Adipose tissue (tissue), 3 donors: ENCODE measurements around the gene LYPD6B. TPM values are rescaled to one million over a fixed set of nuclear protein-coding genes. Genes with fewer than 3 reads are reported as not detected.

Experiments used
- H3K27ac ChIP-seq: one replicate; pipeline ENCODE4 v1.5.1; 2013; ENCODE audit warnings: low read depth, low read length
- WGBS, 3 donors: extraction: QIAGEN DNeasy Blood & Tissue Kit; methylation state at CpG; one replicate each; pipeline ENCODE4 v1.1.7; 2013; 5-methylcytosine and 5-hydroxymethylcytosine counted together
- polyA plus RNA-seq, 3 donors: library from polyadenylated mRNA; stranded (reverse); fragments of 200-250 nt; gene quantifications; one replicate each; pipeline ENCODE4 v1.2.3, GENCODE V29; 2013
- donor health status: healthy with polysubstance abuse.
- donor health status: Bipolar disorder and iron deficiency.
- donor health status: healthy.

The LYPD6B gene
- polyA plus RNA-seq, 3 donors, result 4.3 to 6.6 TPM; not detected in 1

DNA sequence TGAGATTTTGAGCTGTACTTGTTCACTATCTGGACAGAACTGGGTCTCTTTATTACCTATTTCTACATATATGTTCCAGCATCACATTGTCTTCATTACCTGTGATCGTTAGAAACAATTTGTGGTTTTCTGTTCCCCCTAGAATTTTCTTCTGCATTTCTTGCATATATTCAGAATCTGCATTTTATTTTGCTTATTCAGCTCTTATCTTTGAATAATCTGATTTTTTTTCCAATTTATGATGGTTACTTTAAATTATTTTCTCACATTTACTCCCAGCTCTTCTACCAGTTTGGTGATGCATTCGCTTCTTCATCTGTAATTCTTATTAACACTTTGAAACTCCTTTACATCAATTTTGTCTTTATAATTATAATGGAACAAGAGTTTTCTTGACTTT is 55.1 kb downstream of the LYPD6B start:
- H3K27ac ChIP-seq, result no peak overlapping the region
- 87 to 95% (median 92%) methylated on average over 2 of the region's 2 CpGs for WGBS, 3 donors

DNA sequence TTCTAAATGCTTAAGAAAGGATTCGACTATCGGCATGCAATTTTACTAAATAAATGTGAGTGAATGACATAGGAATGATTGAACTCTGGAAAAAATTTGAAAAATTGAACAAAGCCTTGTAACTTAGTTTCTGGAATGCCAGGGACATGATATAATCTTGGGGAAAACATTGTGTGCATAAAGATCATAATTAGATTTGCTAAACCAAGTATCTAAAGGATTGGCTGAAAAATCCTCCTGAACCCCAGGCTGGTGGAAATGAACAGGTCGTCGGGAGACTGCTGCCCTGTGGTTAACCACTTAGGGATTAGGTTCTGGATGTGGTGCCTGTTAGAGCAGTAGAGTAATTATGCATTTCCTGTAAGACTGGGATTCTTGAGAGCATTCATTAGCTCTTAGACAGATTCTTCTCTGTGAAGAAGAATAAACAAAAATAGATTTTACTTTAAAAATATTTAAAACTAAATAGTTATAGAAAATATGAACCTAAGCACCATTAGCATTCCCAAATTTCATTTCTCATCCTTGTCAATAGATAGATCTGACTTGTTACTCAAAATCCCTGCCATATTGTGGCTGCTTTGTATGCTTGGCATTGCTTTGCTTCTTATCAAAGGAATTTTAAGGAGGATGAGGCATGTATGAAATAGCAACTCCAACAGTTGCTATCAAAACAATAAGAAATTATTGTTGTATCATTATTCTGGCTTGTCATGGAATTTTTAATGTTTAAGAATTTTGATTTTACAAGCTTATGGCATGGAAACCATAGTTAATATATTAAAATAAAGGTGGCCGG is 55.9 kb downstream of the LYPD6B start:
- H3K27ac ChIP-seq, result no peak overlapping the region
- WGBS, 3 donors, result 67 to 82% (median 67%) methylated on average over 5 of the region's 5 CpGs

DNA sequence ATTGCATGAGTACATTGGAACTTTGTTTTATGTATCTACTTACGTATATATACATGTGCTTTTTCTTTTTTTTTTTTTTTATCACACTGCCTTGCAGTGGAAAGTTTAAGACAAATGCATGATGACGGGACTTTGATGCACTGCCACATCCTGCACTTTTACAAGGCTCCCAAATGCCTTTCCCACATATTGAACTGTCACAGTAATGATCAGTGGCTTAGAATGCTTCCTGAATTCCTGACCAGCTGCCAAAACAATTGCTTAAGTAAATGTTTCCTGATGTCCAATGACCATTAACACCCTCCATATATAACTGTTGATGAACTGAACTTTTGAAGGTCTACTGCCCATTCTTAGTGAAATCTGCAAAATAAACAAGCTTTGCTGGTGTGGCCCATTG is 60.2 kb downstream of the LYPD6B start:
- 58 to 73% (median 68%) methylated on average over 2 of the region's 2 CpGs for WGBS, 3 donors
- no peak overlapping the region for H3K27ac ChIP-seq

DNA sequence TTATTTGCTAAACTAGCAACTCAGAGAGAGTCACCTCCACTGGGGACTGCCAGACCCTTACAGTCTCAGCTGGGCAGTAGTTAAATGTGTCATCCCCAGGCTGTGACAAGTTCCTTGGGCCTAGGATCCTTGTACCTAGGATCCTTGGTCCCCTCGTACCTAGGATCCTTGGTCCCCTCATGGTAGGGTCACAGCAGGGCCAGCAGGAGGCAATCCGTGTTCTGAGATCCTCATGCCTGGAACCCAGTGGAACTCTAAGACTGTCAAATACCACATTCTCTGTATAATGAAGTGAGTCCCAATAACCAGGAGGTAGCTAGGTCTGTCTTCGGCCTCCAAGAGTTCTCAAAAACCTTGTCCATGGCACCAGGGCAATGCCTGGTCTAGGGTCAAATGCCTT is 60.8 kb downstream of the LYPD6B start:
- 86 to 92% (median 89%) methylated on average over 3 of the region's 3 CpGs for WGBS, 3 donors
- no peak overlapping the region for H3K27ac ChIP-seq

DNA sequence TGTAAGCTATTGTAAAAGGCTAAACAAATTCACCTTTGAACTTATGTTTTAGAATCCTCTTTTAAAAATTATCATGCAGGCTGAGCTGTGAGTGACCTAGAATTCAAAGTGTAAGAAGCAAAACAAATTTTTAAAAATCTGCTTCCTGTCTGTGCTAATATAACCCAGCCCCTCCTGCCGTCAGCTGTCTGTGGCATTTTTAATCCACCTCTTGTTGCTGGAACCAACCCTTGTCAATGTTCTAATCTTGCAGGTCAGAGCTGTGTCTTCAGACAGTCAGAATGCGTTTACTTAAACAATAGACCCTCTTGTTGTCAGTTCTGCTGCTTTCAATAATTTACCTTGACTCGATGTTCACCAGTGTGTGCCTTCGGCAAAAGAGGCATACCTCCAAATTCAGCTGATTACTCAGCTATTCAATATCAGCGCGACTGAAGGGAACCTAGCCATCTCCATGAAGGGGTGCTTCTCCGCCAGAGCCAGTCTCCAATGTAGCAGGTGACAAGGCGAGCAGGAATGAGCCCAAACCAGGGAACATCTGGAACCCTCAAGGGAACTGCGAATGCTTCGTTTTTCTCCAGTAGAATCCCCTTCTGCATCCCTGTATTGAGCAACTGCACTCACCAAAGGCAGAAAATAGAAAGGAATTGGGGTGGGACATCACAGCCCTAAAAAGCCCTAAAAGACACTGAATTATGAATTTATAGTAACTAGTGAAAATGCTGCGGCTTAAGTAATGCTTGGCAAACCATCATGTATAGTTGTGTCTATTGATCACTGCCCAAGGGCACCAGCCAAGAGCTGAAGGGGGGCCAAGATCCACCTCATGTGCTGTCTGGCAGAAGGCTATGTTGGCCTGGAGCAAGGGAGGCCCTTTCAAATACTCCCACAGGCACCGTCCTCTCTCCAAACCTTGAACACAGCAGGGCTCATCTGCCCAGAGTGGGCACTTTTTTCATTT is 62.5 kb downstream of the LYPD6B start:
- no peak overlapping the region for H3K27ac ChIP-seq
- WGBS, 3 donors, result 31 to 87% (median 85%) methylated on average over 12 of the region's 12 CpGs

DNA sequence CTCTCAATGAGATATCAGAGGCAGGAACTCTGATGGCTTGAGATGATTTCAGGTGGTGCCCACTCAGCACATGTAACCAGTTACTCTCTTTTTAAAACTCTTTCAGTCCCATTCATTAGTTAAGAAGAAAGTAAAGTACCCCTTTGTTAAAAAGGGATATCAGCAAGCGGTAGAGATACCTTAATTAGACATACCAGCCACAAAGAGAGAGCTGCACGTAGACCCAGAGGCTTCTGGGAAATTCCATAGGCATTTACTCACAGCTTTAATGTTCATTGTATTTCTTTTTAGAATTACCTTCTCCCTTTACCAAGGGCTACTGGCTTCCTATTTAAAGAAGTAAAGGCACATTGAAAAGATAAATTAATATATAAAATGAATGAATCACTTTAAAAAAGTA is 63.3 kb downstream of the LYPD6B start:
- 87 to 94% (median 91%) methylated on average over 2 of the region's 2 CpGs for WGBS, 3 donors
- no peak overlapping the region for H3K27ac ChIP-seq

DNA sequence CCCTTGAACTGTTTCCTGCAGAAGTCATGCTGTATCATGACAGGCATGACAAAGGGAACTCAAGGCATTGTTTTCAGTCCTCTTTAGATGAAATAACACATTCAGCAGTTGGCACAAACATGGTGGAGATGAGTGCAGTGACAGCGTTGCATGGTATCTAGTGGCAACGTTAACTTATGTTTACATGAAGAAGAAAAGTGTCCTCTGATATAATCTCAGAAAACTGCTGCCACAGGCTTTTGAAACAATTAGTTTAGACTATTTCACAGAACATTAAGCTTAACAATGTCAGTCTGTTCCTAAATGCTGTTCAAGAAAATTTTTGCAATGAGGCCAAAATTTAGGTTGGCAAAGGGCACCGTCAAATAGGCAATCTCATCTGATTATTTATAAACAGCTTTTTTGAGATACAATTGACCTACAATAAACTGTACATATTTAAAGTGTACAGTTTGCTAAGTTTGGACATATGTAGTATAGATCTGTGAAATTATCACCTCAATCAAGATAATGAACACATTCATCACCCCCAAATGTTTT is 64.7 kb downstream of the LYPD6B start:
- no peak overlapping the region for H3K27ac ChIP-seq
- 53 to 84% (median 82%) methylated on average over 3 of the region's 3 CpGs for WGBS, 3 donors

DNA sequence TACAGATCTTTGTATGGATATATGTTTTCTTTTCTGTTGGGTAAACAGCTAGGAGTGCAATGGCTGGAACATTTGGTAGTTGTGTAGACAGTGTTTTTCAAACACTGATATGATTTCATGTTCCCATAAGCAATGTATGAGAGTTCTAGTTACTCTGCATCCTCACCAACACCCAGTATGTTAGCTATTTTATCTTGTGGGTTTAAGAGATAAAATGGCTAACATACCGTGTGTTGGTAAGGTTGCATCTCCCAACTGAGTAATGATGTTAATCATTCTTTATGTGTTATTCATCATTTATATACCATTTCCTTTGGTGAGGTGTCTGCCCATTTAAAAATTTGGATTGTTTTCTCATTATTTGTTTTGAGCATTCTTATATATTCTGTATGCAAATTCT is 65.7 kb downstream of the LYPD6B start:
- WGBS, 3 donors, result 43 to 87% (median 85%) methylated on average over 1 of the region's 1 CpG
- no peak overlapping the region for H3K27ac ChIP-seq

DNA sequence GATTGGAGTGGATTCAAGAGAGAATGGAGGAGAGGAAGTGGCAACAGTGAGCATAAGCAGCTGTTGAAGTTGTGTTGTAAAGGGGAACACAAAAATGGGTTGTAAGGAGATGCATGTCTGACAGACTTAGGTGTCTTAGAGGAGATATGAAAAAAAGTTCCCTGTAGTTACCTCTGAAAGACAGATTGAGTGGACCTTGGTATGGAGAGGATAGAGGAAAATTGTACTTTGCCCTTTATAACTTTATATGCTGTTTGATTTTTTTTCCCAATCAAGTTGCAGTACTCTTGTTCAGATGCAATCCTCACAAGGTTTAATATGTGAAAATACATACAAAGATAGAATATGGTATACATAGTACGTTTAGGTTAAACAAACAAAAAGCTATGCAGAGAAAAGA is 73.6 kb downstream of the LYPD6B start:
- no peak overlapping the region for H3K27ac ChIP-seq
- WGBS, 3 donors, result 42 to 85% (median 79%) methylated on average over 1 of the region's 1 CpG

DNA sequence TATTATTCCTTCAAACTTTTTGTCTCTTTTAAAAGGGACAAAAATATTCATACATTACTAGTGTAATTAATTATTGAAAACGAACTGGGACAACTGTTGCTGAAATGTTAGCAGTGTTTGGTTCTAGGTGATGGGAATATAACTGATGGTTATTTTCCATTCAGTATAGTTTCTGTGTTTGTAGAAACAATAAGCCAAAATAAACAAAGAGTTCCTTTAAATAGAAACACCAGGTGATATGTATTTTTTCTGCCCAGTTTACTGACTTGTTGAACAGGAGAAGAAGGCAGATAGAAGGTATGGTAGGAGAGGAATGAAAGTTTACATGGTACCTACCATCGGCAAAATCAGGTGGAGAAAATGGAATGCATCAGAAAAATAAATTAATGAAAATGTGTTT is 74.2 kb downstream of the LYPD6B start:
- 53 to 87% (median 77%) methylated on average over 2 of the region's 2 CpGs for WGBS, 3 donors
- H3K27ac ChIP-seq, result no peak overlapping the region

DNA sequence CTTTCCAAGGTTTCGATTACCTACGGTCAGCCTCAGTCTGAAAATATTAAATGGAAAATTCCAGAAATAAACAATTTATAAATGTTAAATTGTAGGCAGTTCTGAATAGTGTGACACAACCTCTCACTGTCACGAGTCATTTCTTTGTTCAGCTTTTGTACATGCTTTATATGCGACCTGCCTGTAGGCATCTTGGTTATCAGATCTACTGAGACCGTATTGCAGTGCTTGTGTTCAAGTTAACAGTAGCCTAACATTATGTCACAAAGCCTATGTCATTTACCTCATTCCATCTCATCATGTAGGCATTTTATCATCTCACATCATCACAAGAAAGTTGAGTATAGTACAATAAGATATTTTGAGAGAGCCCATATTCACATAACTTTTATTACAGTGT is 77.3 kb downstream of the LYPD6B start:
- WGBS, 3 donors, result 59 to 93% (median 93%) methylated on average over 5 of the region's 5 CpGs
- no peak overlapping the region for H3K27ac ChIP-seq

DNA sequence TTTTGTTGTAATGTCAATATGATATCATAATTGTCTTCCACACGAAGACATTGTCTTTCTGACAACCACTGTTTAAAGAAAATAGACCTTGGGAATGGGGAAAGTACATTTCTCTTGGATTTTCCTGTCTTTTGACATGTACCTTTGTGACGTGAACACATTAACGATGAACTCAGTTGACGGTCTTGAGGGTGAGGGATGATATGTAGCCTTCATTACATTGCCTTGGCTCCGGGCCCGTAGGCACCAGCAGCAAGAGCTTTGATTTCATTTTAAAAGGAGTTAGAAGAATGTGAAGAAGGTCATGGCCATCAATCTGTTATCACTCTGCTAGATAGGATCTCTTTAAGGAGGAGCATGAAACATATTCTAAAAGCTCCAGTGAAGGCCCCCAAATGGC is 80.9 kb downstream of the LYPD6B start:
- no peak overlapping the region for H3K27ac ChIP-seq
- 37 to 67% (median 65%) methylated on average over 6 of the region's 6 CpGs for WGBS, 3 donors

DNA sequence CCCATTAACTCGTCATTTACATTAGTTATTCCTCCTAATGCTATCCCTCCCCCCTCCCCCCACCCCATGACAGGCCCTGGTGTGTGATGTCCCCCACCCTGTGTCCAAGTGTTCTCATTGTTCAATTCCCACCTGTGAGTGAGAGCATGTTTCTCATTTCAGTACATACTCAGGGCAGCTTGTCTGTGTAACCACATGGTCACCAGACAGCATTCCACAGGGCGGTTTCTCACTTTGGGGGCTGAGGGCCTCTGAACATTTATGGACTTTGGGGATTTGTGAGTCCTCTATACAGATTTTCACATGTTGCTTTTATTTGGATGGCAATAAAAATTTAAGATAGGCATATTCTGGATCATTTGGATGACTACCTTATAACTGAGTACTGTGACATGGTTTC is 84.0 kb downstream of the LYPD6B start:
- no peak overlapping the region for H3K27ac ChIP-seq
- 86 to 94% (median 87%) methylated on average over 2 of the region's 2 CpGs for WGBS, 3 donors

DNA sequence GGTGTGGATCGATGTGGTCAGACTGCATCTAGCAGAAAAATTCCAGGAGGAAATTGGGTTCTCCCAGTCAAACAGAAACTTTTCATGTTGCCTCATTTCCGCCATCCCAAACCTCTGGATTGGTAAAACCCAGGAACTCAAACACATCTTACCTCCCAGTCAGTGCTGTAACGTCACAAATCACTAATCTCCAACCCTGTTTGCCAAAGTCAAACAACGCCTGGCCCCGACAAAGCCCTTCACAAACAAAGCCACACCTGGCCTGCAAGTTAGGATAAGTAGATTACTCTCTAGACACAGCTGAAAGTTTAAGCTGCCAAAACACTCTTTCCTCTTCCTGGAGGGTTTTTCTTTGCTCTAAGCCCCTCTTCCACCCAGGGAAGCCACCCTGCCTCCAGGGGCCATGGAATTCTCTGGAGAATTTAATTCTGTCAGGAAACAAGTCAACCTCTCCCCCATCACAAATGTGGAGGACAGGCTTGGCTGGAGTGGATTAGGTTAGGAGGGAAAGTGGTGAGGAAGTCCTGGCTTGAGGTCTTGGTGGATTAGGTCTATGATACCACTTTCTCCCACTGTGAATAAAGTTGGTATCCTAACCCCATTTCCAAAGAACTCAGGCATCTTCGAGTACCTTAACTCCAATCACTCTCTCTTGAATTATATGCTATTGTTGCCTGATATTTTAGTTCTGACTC is 86.7 kb downstream of the LYPD6B start:
- H3K27ac ChIP-seq, result no peak overlapping the region
- WGBS, 3 donors, result 29 to 75% (median 66%) methylated on average over 6 of the region's 6 CpGs

DNA sequence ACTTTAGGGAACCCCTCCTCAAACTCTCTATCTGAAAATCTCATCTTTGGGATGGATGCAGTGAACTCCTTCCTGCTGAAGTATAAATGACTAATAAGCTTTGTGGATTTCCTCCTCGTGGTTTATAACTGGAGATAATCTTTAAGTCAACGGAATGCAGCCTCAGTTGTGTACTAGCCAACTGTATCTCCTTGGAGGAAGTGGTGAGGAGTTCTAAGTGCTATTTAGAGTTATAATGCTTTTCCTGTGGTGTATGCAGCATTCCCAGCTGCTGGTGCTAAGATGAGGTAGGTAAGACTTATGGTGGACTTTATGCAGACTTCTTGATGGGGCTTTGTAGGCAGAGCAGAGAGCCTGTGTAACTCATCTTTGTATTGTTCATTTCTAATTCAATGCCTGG is 90.9 kb downstream of the LYPD6B start:
- no peak overlapping the region for H3K27ac ChIP-seq
- WGBS, 3 donors, result 30 to 61% (median 38%) methylated on average over 2 of the region's 2 CpGs

DNA sequence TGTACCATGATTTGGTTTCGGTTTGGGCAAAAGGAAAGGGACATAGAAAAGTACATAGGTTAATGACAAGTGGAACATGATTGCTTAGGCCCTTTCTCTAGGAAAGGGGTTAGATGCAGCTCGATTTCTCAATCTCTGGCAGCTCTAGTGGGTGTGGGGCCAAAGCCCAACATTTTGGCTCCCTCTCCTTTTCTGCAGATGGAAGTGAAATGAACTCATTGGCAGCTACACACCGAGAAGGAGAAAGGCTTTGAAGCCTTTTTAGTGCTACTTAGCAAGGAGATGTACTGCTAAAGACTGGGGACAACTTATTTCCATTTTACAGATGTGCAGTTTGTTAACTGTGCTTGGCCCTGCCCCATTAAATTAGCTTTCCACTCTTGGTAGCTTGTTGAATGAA is 93.8 kb downstream of the LYPD6B start:
- WGBS, 3 donors, result 61 to 67% (median 64%) methylated on average over 3 of the region's 3 CpGs
- no peak overlapping the region for H3K27ac ChIP-seq

DNA sequence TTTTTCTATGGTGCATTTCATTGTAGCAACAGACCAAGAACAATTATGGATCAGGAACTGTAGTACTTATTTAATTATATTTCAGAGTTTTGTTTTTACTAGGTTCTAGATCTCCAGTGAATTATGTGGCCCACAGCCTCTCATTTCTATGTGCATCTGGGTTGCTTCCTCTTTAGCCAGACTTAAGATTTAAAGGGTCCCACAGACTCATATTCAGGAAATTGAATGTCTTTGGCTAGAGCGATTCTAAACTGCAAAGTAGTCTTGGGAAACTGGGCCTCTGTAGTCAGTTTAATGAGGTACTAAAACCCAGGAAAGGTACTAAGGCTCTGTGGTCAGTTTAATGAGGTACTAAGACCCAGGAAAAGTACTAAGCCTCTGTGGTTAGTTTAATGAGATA is 94.4 kb downstream of the LYPD6B start:
- 49 to 85% (median 61%) methylated on average over 1 of the region's 1 CpG for WGBS, 3 donors
- H3K27ac ChIP-seq, result no peak overlapping the region

DNA sequence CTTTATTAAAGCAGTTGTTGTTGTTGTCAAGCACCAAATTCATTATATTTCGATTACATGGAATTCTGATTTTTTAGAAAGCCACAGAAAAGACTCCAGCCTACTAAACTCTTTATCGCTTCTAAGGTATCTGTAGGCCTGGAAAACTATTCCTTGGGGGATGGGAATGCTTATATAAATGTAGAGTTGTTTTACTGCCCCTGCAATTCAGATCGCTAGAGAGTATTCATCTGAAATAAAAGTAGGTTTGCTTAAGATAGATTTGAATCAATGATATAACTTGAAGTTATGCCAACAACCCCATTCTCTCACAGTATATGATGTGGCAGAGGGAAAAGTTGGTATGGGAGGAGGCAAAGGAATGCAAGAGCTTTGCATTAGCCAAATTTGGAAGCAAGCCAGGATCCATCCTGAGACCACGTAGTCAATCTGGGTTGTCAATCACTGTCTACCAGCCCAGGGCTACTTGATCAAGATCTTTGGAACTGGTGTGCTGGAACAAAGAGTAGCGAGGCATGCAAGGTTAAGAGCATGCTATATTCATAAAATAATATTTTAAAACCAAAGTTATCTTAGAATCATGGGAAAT is 95.9 kb downstream of the LYPD6B start:
- H3K27ac ChIP-seq, result no peak overlapping the region
- 82 to 89% (median 87%) methylated on average over 5 of the region's 5 CpGs for WGBS, 3 donors
